ENCODE measurements around the gene IL31.

The IL31 gene

DNA sequence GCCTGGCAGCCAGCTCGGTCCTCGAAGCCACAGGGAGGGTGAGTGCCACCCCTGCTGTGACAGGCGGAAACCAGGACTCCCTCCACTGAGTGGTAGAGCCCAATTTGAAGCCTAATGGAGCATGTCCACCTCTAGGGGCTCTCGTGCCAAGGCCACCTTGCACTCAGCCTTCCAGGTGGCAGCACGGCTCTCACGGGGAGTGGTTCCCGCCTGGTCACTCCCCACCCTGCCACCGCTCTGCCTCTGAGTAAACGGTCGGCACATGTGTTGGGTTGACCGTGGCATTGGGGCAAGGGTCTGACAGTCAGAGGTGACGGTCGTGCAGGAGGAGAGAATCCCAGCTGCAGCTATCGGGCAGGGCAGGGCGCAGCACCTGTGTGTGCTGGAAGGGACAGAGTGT lies 34.8 kb downstream of the IL31 start:
- H3K4me3 ChIP-seq (ENCODE audit: low read length): no peak overlapping the region

GRCh38 chr12:122138616-122139015 lies 35.4 kb downstream of the IL31 start:
- no peak for DNase-seq (ENCODE audit: low read depth)
- TF ChIP-seq, protein P1, sequence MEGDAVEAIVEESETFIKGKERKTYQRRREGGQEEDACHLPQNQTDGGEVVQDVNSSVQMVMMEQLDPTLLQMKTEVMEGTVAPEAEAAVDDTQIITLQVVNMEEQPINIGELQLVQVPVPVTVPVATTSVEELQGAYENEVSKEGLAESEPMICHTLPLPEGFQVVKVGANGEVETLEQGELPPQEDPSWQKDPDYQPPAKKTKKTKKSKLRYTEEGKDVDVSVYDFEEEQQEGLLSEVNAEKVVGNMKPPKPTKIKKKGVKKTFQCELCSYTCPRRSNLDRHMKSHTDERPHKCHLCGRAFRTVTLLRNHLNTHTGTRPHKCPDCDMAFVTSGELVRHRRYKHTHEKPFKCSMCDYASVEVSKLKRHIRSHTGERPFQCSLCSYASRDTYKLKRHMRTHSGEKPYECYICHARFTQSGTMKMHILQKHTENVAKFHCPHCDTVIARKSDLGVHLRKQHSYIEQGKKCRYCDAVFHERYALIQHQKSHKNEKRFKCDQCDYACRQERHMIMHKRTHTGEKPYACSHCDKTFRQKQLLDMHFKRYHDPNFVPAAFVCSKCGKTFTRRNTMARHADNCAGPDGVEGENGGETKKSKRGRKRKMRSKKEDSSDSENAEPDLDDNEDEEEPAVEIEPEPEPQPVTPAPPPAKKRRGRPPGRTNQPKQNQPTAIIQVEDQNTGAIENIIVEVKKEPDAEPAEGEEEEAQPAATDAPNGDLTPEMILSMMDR (IDR thresholded peaks at IDR 0.05; ENCODE audit: insufficient read depth, low read depth, low read length, missing control alignments): no peak
- no peak overlapping the region for H3K4me3 ChIP-seq (ENCODE audit: low read length)

More for the DNA sequence above, 34.8 kb downstream of the IL31 start:
- TF ChIP-seq, protein P1 (IDR thresholded peaks at IDR 0.05; ENCODE audit: insufficient read depth, low read depth, low read length, missing control alignments): no peak
- DNase-seq (ENCODE audit: low read depth): no peak

DNA sequence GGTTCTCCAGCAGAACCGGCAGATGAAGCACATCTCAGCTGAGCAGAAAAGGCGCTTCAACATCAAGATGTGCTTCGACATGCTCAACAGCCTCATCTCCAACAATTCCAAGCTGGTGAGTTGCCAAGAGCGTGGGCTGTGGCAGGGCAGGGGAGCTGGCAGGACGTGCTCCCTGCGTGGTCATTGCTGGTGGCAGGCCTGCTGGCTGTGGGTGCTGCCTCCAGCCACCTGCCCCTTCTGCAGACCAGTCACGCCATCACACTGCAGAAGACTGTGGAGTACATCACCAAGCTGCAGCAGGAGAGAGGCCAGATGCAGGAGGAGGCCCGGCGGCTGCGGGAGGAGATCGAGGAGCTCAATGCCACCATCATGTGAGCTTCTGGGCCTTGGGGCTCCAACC lies 35.8 kb downstream of the IL31 start:
- TF ChIP-seq, protein P1 (IDR thresholded peaks at IDR 0.05; ENCODE audit: insufficient read depth, low read depth, low read length, missing control alignments): no peak
- no peak overlapping the region for H3K4me3 ChIP-seq (ENCODE audit: low read length)
- peak; percentile 46 for DNase-seq (ENCODE audit: low read depth)

DNA sequence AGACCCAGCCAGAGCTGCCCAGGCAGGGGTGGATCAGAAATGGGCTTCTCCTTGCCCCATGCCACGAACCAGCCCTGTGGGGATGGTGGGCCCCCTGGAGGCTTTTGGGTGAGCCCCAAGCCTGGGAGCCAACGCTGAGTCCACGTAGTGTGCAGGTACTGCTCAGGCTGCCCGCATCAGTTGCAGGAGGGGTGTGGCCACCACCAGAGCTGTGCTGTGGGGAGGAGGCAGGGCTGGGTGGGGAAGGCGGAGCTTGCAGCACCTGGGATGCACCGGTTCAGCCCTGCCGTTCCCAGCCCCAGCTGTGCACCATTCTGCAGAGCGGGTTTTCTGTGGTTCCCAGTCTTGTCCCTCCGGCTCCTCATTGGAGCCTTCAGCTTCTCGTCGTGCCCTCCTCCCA lies 36.3 kb downstream of the IL31 start:
- DNase-seq (ENCODE audit: low read depth): peak; percentile 80
- TF ChIP-seq, protein P1 (IDR thresholded peaks at IDR 0.05; ENCODE audit: insufficient read depth, low read depth, low read length, missing control alignments): no peak
- no peak overlapping the region for H3K4me3 ChIP-seq (ENCODE audit: low read length)

DNA sequence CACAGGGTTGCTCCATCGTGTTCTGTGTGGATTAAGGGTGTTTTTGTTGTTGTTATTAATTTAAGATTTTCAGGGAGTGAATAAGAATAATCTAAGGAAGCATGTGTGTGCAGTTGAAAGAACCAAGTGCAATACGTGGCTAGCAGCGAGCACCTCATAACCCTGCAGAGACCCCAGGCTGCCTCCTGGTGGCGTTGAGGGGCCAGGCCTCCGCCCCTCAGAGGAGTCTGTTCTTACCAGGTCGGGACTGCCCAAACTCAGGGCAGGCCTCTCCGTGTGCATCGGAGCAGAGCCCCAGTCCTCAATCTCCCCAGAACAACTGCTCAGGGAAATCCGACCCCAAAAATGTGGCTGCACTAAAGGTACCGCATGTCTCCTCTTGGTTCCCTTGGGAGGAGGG lies 36.8 kb downstream of the IL31 start:
- H3K4me3 ChIP-seq (ENCODE audit: low read length): no peak overlapping the region
- TF ChIP-seq, protein P1 (IDR thresholded peaks at IDR 0.05; ENCODE audit: insufficient read depth, low read depth, low read length, missing control alignments): no peak
- DNase-seq (ENCODE audit: low read depth): no peak

DNA sequence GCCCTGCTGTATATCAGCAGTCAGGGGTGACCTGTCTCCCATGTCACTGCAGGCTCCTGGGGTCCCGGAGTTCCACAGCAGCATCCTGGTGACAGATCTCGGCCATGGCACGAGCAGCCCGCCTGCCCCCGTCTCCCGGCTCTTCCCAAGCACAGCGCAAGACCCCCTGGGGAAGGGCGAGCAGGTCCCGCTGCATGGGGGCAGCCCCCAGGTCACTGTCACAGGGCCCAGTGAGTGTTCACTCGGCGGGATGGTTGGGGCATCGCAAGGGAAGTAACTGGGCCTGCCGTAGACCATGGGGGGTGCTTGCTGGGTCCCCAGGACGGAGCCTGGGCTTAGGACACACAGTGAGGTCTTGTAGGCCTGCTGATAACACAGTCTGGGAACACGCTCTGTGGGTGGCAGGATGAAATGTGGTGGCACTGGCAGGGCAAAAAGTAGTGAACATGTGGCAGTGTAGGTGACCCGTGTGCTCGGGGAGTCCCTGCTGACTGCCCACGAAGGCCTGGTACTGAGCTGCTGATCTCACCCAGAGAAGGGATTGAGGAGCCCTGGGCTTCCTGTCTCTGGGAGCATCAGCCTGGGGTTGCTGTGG lies 38.5 kb downstream of the IL31 start:
- TF ChIP-seq, protein P1 (IDR thresholded peaks at IDR 0.05; ENCODE audit: insufficient read depth, low read depth, low read length, missing control alignments): no peak
- no peak for DNase-seq (ENCODE audit: low read depth)
- no peak overlapping the region for H3K4me3 ChIP-seq (ENCODE audit: low read length)

Measured in epithelial cell of esophagus (primary cell).